Frontal cortex (tissue), 4 donors: ENCODE measurements around the gene RASAL1. TPM values are rescaled to one million over a fixed set of nuclear protein-coding genes. Genes with fewer than 3 reads are reported as not detected.
A peak's percentile ranks its signal among the peaks of the same experiment; 100 is the strongest.

Source experiments
- DNase-seq, 2 donors: peaks; one replicate each; pipeline ENCODE4 v3.0.0; 2012; ENCODE audit warnings: low spot score in 2 of 2
- FAIRE-seq: peaks from 2 replicates; lab custom pipeline; 2012; peaks lifted over from hg19 to GRCh38; lab: Jason Lieb, UNC
- total RNA-seq: library from RNA; depleted of rRNA; stranded (reverse); fragments of >200 nt; gene quantifications from one replicate; pipeline ENCODE4 v1.2.3, GENCODE V29; 2014
- donor health status: control.
- donor health status: control.
- donor health status: control.

RASAL1 gene
- total RNA-seq, 1 donor from 2014 or later, result 4.9 TPM

GRCh38 chr12:113162102-113163029 lies 26.8 kb upstream of the RASAL1 start:
- DNase-seq (peak in 1 of 2 donors; percentile 51), FAIRE-seq (no peak)

GRCh38 chr12:113161415-113162016 lies 26.0 kb upstream of the RASAL1 start:
- no peak for FAIRE-seq
- DNase-seq, result peak in 1 of 2 donors; percentile 54

GRCh38 chr12:113159937-113160336 lies 24.4 kb upstream of the RASAL1 start:
- FAIRE-seq (no peak), DNase-seq (no peak)

GRCh38 chr12:113158439-113159203 lies 23.1 kb upstream of the RASAL1 start:
- no peak for FAIRE-seq
- DNase-seq, result no peak

GRCh38 chr12:113157218-113157859 lies 21.8 kb upstream of the RASAL1 start:
- DNase-seq, result no peak
- FAIRE-seq, result no peak

GRCh38 chr12:113155646-113156045 lies 20.1 kb upstream of the RASAL1 start:
- no peak for FAIRE-seq
- no peak for DNase-seq

GRCh38 chr12:113155060-113155459 lies 19.5 kb upstream of the RASAL1 start:
- DNase-seq (no peak), FAIRE-seq (no peak)

GRCh38 chr12:113154351-113154973 lies 18.9 kb upstream of the RASAL1 start:
- DNase-seq (no peak), FAIRE-seq (no peak)

- DNase-seq (peak; percentile 86 to 89), FAIRE-seq (no peak)
These were observed 17.6 kb upstream of the RASAL1 start for GRCh38 chr12:113152835-113153814.

- DNase-seq, result no peak
- no peak for FAIRE-seq
These were observed 16.8 kb upstream of the RASAL1 start for GRCh38 chr12:113152196-113152834.

GRCh38 chr12:113151655-113152054 lies 16.1 kb upstream of the RASAL1 start:
- FAIRE-seq, result no peak
- DNase-seq, result no peak

- peak in 1 of 2 donors; percentile 72 for DNase-seq
- FAIRE-seq, result no peak
These were observed 14.0 kb upstream of the RASAL1 start, which contains the start of gene CFAP73 for GRCh38 chr12:113149361-113150150. TSS of gene CFAP73 (plus strand) at chr12:113149724. CDS start at chr12:113149858, 134 bp downstream.

- FAIRE-seq, result no peak
- DNase-seq, result no peak
These were observed 11.4 kb upstream of the RASAL1 start for GRCh38 chr12:113146999-113147398.

GRCh38 chr12:113145720-113146551 lies 10.4 kb upstream of the RASAL1 start:
- no peak for FAIRE-seq

GRCh38 chr12:113144806-113145205 lies 9.2 kb upstream of the RASAL1 start:
- FAIRE-seq, result no peak
- no peak for DNase-seq

More at GRCh38 chr12:113145720-113146551, 10.4 kb upstream of the RASAL1 start:
- DNase-seq, result no peak

- no peak for DNase-seq
- no peak for FAIRE-seq
These were observed 8.4 kb upstream of the RASAL1 start for GRCh38 chr12:113143959-113144358.
